Erythroblast (primary cell): ENCODE data around the gene LRRC1.

ENCODE experiments used
- GATA1 ChIP-seq: IDR thresholded peaks from 2 replicates; pipeline ENCODE4 v1.6.1; 2011; ENCODE audit warnings: low read depth, mild to moderate bottlenecking, control low read depth, low read length, moderate library complexity
- POLR2A ChIP-seq: IDR thresholded peaks from 2 replicates; pipeline ENCODE4 v1.6.1; 2011; ENCODE audit warnings: mild to moderate bottlenecking, low read length

GRCh38 chr6:53921639-53922038, 126.8 kb downstream of the LRRC1 start:
- TF ChIP-seq POLR2A = no peak
- TF ChIP-seq GATA1 = no peak
